GM23338 (cell line): Measurements from ENCODE around the gene PEX16. TPM values are rescaled to one million over a fixed set of nuclear protein-coding genes. Genes with fewer than 3 reads are reported as not detected.

Experiments used
- ATAC-seq: fragments of 200-7000 bp; cut with Tn5 transposase; 3 replicates; pipeline ENCODE4 v1.9.1; 2020
- DNase-seq: peaks from one replicate; pipeline ENCODE4 v3.0.0-alpha.2; 2015; ENCODE audit warnings: low spot score
- H2AFZ ChIP-seq: fragments of 200-600 bp; sonication (generic); 2 replicates; pipeline ENCODE4 v1.8.0; 2016; ENCODE audit warnings: antibody characterized with exemption, mild to moderate bottlenecking, moderate library complexity
- H3F3A ChIP-seq: fragments of 200-600 bp; sonication (generic); replicated peaks from 2 replicates; pipeline ENCODE4 v1.8.0; 2017; ENCODE audit warnings: antibody characterized with exemption, mixed run types, low read depth
- H3K27ac ChIP-seq: fragments of 200-600 bp; sonication (generic); 2 replicates; pipeline ENCODE4 v1.6.1; 2016; ENCODE audit warnings: low read depth
- H3K27me3 ChIP-seq: fragments of 200-600 bp; sonication (generic); 2 replicates; pipeline ENCODE4 v1.8.0; 2016; ENCODE audit warnings: mild to moderate bottlenecking, mixed run types, moderate library complexity; ENCODE audit not compliant: insufficient read depth
- H3K36me3 ChIP-seq: fragments of 200-600 bp; sonication (generic); 2 replicates; pipeline ENCODE4 v1.8.0; 2016; ENCODE audit warnings: mild to moderate bottlenecking; ENCODE audit not compliant: insufficient read depth
- H3K4me1 ChIP-seq: fragments of 200-600 bp; sonication (generic); 2 replicates; pipeline ENCODE4 v1.8.0; 2016; ENCODE audit warnings: mild to moderate bottlenecking, moderate library complexity; ENCODE audit not compliant: insufficient read depth
- H3K4me2 ChIP-seq: fragments of 200-600 bp; sonication (generic); 2 replicates; pipeline ENCODE4 v1.7.1; 2017; ENCODE audit warnings: mixed run types
- H3K4me3 ChIP-seq: fragments of 200-600 bp; sonication (generic); 2 replicates; pipeline ENCODE4 v1.6.1; 2016; ENCODE audit warnings: mixed run types
- H3K79me2 ChIP-seq: fragments of 200-600 bp; sonication (generic); replicated peaks from 2 replicates; pipeline ENCODE4 v1.8.0; 2017; ENCODE audit warnings: mild to moderate bottlenecking; ENCODE audit not compliant: insufficient read depth
- H3K9me2 ChIP-seq: fragments of 200-600 bp; sonication (generic); 2 replicates; pipeline ENCODE4 v1.8.0; 2017; ENCODE audit not compliant: insufficient read depth
- H4K20me1 ChIP-seq: fragments of 200-600 bp; sonication (generic); replicated peaks from 2 replicates; pipeline ENCODE4 v1.8.0; 2017; ENCODE audit warnings: mild to moderate bottlenecking; ENCODE audit not compliant: insufficient read depth
- H3K27ac Mint-ChIP-seq: 2 replicates; pipeline ENCODE4 v1.8.0; 2020; ENCODE audit warnings: inconsistent platforms, mild to moderate bottlenecking, moderate library complexity, mixed read lengths
- H3K27me3 Mint-ChIP-seq: 3 replicates; pipeline ENCODE4 v1.8.0; 2022; ENCODE audit warnings: low read depth, mild to moderate bottlenecking, moderate library complexity, mixed read lengths, inconsistent platforms; ENCODE audit not compliant: insufficient read depth, poor library complexity
- H3K36me3 Mint-ChIP-seq: 3 replicates; pipeline ENCODE4 v1.8.0; 2021; ENCODE audit warnings: low read depth, mild to moderate bottlenecking, inconsistent platforms, moderate library complexity, mixed read lengths
- H3K4me1 Mint-ChIP-seq: 3 replicates; pipeline ENCODE4 v1.8.0; 2020; ENCODE audit warnings: mild to moderate bottlenecking, inconsistent platforms, mixed read lengths
- H3K4me3 Mint-ChIP-seq: 3 replicates; pipeline ENCODE4 v1.8.0; 2021; ENCODE audit warnings: moderate library complexity, mild to moderate bottlenecking, inconsistent platforms, mixed read lengths
- H3K9me3 Mint-ChIP-seq: 3 replicates; pipeline ENCODE4 v1.8.0; 2020; ENCODE audit warnings: moderate library complexity, mild to moderate bottlenecking, inconsistent platforms, mixed read lengths
- CREB1 ChIP-seq: fragments of 250-450 bp; sonication (Bioruptor Pico); IDR thresholded peaks from 2 replicates; pipeline ENCODE4 v1.5.0; 2020; ENCODE audit warnings: low read depth, mild to moderate bottlenecking, moderate library complexity
- EZH2 ChIP-seq: fragments of 200-600 bp; sonication (generic); IDR thresholded peaks from one replicate; pipeline ENCODE4 v1.8.0; 2017; ENCODE audit warnings: antibody characterized with exemption, mild to moderate bottlenecking, low read depth; ENCODE audit not compliant: unreplicated experiment
- EZH2phosphoT487 ChIP-seq: fragments of 200-600 bp; sonication (generic); IDR thresholded peaks from one replicate; pipeline ENCODE4 v1.8.1; 2018; ENCODE audit warnings: antibody characterized with exemption; ENCODE audit not compliant: unreplicated experiment
- JUNB ChIP-seq: IDR thresholded peaks from one replicate; pipeline ENCODE4 v1.6.1; 2016; ENCODE audit warnings: antibody characterized with exemption; ENCODE audit not compliant: unreplicated experiment
- NANOG ChIP-seq: IDR thresholded peaks from 2 replicates; pipeline ENCODE4 v1.6.1; 2016; ENCODE audit warnings: antibody characterized with exemption, borderline replicate concordance
- POLR2AphosphoS5 ChIP-seq: IDR thresholded peaks from 2 replicates; pipeline ENCODE4 v1.6.1; 2016; ENCODE audit warnings: antibody characterized with exemption, low read depth
- STAT1 ChIP-seq: IDR thresholded peaks from one replicate; pipeline ENCODE4 v1.6.1; 2016; ENCODE audit warnings: antibody characterized with exemption; ENCODE audit not compliant: unreplicated experiment
- ZNF114 ChIP-seq: fragments of 250-450 bp; sonication (Bioruptor Pico); IDR thresholded peaks from 2 replicates; pipeline ENCODE4 v1.5.0; 2020; ENCODE audit warnings: mild to moderate bottlenecking, moderate library complexity
- ZNF331 ChIP-seq: fragments of 250-450 bp; sonication (Bioruptor Pico); IDR thresholded peaks from 2 replicates; pipeline ENCODE4 v1.5.0; 2020; ENCODE audit warnings: low read depth, mild to moderate bottlenecking, moderate library complexity
- polyA plus RNA-seq: library from polyadenylated mRNA; unstranded; fragments of >200 nt; fragmentation: Nextera tagmentation; extraction: Ambion mirVana; gene quantifications from 2 replicates; pipeline ENCODE4 v1.2.1, GENCODE V29; 2016
- total RNA-seq: library from RNA; depleted of rRNA; stranded (reverse); fragments of >200 nt; shearing (Covaris generic); gene quantifications from 2 replicates; pipeline ENCODE4 v1.2.3, GENCODE V29; 2014
- TF ChIP-seq, protein P1 (sequence below): IDR thresholded peaks from 2 replicates; pipeline ENCODE4 v1.6.1; 2016; ENCODE audit warnings: antibody characterized with exemption
- TF ChIP-seq, protein P2 (sequence below): IDR thresholded peaks from one replicate; pipeline ENCODE4 v1.6.1; 2018; ENCODE audit warnings: antibody characterized with exemption; ENCODE audit not compliant: unreplicated experiment
- TF ChIP-seq, protein P3 (sequence below): fragments of 250-450 bp; sonication (Bioruptor Pico); IDR thresholded peaks from 2 replicates; pipeline ENCODE4 v1.5.0; 2020; ENCODE audit warnings: mild to moderate bottlenecking, moderate library complexity
- TF ChIP-seq, protein P4 (sequence below), 2 experiments: fragments of 200-600 bp in 1 of 2; sonication (generic) in 1 of 2; conservative IDR thresholded peaks; 2 replicates each; pipeline versions ENCODE4 v1.5.1 to v1.6.1; 2016 to 2017; ENCODE audit warnings: antibody characterized with exemption in 2 of 2, low read depth in 2 of 2, mild to moderate bottlenecking in 2 of 2, moderate library complexity in 1 of 2

The PEX16 gene
- total and polyA plus RNA-seq, 2 experiments from 2014 or later = 23.3 to 34.1 TPM

DNA sequence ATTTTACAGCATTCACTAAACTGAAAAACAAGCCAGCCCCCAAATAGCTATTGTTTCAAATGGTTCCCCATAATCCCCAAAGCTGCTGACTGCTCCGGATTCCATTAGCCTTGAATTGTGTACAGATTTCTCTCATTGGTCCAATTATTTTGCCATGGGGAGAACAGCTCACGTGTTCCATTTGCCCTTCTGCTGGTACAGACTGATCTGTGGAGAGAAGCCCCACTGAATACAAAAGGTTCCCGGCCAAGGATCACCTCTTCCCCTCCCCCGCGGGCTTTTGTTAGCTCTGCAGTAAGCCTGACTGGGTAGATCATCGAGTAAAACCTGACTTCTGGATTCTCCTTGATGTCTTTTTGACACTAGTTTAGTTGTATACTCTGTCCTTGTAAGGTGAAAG, 41.3 kb downstream of the PEX16 start:
- no peak overlapping the region for H2AFZ ChIP-seq
- H3K4me1 Mint-ChIP-seq = peaks cover 27% of the 10 kb centered on the region
- H3K9me2 ChIP-seq = no peaks in the 10 kb centered on the region
- no peaks in the 10 kb centered on the region for H3K36me3 ChIP-seq
- DNase-seq (peak; percentile 68), ATAC-seq (peak; percentile 62)
- H3K4me3 ChIP-seq = no peak overlapping the region
- H3K27ac ChIP-seq = no peak overlapping the region
- no peaks in the 10 kb centered on the region for H3K9me3 Mint-ChIP-seq
- H3F3A ChIP-seq = peaks cover 4% of the 10 kb centered on the region; the same call in 1 of the 2 replicates
- no peak overlapping the region for H3K27ac Mint-ChIP-seq
- peak overlapping the region; percentile 61 for H3K4me2 ChIP-seq
- H3K27me3 Mint-ChIP-seq = peaks cover 6% of the 10 kb centered on the region
- no peaks in the 10 kb centered on the region for H3K79me2 ChIP-seq
- H3K4me1 ChIP-seq = peaks cover 19% of the 10 kb centered on the region
- H3K27me3 ChIP-seq = no peaks in the 10 kb centered on the region
- no peaks in the 10 kb centered on the region for H4K20me1 ChIP-seq
- H3K4me3 Mint-ChIP-seq = no peak overlapping the region
- peaks cover under 1% of the 10 kb centered on the region; the same call in 1 of the 3 replicates for H3K36me3 Mint-ChIP-seq
- TF ChIP-seq, protein P1, sequence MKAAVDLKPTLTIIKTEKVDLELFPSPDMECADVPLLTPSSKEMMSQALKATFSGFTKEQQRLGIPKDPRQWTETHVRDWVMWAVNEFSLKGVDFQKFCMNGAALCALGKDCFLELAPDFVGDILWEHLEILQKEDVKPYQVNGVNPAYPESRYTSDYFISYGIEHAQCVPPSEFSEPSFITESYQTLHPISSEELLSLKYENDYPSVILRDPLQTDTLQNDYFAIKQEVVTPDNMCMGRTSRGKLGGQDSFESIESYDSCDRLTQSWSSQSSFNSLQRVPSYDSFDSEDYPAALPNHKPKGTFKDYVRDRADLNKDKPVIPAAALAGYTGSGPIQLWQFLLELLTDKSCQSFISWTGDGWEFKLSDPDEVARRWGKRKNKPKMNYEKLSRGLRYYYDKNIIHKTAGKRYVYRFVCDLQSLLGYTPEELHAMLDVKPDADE = no peak
- TF ChIP-seq CREB1 (CRISPR knock-in tag) (no peak), ZNF331 (no peak), EZH2phosphoT487 (no peak), JUNB (no peak), EZH2 (no peak), STAT1 (no peak), ZNF114 (CRISPR knock-in tag) (no peak), NANOG (no peak), POLR2AphosphoS5 (no peak)
- TF ChIP-seq, protein P2, sequence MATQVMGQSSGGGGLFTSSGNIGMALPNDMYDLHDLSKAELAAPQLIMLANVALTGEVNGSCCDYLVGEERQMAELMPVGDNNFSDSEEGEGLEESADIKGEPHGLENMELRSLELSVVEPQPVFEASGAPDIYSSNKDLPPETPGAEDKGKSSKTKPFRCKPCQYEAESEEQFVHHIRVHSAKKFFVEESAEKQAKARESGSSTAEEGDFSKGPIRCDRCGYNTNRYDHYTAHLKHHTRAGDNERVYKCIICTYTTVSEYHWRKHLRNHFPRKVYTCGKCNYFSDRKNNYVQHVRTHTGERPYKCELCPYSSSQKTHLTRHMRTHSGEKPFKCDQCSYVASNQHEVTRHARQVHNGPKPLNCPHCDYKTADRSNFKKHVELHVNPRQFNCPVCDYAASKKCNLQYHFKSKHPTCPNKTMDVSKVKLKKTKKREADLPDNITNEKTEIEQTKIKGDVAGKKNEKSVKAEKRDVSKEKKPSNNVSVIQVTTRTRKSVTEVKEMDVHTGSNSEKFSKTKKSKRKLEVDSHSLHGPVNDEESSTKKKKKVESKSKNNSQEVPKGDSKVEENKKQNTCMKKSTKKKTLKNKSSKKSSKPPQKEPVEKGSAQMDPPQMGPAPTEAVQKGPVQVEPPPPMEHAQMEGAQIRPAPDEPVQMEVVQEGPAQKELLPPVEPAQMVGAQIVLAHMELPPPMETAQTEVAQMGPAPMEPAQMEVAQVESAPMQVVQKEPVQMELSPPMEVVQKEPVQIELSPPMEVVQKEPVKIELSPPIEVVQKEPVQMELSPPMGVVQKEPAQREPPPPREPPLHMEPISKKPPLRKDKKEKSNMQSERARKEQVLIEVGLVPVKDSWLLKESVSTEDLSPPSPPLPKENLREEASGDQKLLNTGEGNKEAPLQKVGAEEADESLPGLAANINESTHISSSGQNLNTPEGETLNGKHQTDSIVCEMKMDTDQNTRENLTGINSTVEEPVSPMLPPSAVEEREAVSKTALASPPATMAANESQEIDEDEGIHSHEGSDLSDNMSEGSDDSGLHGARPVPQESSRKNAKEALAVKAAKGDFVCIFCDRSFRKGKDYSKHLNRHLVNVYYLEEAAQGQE = no peak
- TF ChIP-seq, protein P3, sequence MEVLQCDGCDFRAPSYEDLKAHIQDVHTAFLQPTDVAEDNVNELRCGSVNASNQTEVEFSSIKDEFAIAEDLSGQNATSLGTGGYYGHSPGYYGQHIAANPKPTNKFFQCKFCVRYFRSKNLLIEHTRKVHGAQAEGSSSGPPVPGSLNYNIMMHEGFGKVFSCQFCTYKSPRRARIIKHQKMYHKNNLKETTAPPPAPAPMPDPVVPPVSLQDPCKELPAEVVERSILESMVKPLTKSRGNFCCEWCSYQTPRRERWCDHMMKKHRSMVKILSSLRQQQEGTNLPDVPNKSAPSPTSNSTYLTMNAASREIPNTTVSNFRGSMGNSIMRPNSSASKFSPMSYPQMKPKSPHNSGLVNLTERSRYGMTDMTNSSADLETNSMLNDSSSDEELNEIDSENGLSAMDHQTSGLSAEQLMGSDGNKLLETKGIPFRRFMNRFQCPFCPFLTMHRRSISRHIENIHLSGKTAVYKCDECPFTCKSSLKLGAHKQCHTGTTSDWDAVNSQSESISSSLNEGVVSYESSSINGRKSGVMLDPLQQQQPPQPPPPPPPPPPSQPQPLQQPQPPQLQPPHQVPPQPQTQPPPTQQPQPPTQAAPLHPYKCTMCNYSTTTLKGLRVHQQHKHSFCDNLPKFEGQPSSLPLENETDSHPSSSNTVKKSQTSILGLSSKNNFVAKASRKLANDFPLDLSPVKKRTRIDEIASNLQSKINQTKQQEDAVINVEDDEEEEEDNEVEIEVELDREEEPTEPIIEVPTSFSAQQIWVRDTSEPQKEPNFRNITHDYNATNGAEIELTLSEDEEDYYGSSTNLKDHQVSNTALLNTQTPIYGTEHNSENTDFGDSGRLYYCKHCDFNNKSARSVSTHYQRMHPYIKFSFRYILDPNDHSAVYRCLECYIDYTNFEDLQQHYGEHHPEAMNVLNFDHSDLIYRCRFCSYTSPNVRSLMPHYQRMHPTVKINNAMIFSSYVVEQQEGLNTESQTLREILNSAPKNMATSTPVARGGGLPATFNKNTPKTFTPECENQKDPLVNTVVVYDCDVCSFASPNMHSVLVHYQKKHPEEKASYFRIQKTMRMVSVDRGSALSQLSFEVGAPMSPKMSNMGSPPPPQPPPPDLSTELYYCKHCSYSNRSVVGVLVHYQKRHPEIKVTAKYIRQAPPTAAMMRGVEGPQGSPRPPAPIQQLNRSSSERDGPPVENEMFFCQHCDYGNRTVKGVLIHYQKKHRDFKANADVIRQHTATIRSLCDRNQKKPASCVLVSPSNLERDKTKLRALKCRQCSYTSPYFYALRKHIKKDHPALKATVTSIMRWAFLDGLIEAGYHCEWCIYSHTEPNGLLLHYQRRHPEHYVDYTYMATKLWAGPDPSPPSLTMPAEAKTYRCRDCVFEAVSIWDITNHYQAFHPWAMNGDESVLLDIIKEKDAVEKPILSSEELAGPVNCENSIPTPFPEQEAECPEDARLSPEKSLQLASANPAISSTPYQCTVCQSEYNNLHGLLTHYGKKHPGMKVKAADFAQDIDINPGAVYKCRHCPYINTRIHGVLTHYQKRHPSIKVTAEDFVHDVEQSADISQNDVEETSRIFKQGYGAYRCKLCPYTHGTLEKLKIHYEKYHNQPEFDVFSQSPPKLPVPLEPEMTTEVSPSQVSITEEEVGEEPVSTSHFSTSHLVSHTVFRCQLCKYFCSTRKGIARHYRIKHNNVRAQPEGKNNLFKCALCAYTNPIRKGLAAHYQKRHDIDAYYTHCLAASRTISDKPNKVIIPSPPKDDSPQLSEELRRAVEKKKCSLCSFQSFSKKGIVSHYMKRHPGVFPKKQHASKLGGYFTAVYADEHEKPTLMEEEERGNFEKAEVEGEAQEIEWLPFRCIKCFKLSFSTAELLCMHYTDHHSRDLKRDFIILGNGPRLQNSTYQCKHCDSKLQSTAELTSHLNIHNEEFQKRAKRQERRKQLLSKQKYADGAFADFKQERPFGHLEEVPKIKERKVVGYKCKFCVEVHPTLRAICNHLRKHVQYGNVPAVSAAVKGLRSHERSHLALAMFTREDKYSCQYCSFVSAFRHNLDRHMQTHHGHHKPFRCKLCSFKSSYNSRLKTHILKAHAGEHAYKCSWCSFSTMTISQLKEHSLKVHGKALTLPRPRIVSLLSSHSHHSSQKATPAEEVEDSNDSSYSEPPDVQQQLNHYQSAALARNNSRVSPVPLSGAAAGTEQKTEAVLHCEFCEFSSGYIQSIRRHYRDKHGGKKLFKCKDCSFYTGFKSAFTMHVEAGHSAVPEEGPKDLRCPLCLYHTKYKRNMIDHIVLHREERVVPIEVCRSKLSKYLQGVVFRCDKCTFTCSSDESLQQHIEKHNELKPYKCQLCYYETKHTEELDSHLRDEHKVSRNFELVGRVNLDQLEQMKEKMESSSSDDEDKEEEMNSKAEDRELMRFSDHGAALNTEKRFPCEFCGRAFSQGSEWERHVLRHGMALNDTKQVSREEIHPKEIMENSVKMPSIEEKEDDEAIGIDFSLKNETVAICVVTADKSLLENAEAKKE (CRISPR knock-in tag) = no peak
- TF ChIP-seq, protein P4, sequence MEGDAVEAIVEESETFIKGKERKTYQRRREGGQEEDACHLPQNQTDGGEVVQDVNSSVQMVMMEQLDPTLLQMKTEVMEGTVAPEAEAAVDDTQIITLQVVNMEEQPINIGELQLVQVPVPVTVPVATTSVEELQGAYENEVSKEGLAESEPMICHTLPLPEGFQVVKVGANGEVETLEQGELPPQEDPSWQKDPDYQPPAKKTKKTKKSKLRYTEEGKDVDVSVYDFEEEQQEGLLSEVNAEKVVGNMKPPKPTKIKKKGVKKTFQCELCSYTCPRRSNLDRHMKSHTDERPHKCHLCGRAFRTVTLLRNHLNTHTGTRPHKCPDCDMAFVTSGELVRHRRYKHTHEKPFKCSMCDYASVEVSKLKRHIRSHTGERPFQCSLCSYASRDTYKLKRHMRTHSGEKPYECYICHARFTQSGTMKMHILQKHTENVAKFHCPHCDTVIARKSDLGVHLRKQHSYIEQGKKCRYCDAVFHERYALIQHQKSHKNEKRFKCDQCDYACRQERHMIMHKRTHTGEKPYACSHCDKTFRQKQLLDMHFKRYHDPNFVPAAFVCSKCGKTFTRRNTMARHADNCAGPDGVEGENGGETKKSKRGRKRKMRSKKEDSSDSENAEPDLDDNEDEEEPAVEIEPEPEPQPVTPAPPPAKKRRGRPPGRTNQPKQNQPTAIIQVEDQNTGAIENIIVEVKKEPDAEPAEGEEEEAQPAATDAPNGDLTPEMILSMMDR (conservative IDR thresholded peaks at IDR 0.05; ENCODE audit: low read depth in 2 of 2) = no peak
